ENCODE results near the gene SEPTIN8. TPM values are rescaled to one million over a fixed set of nuclear protein-coding genes. Genes with fewer than 3 reads are reported as not detected.

SEPTIN8 gene
- polyA plus RNA-seq, 1 donor (not counting 4 experiments of a cell fraction or from before 2014, with no cell fraction given) = 46.4 TPM

- Histone ChIP-seq H4K20me1 (ENCODE audit: control insufficient read depth, extremely low read depth, insufficient read depth, low read length) (no peaks in the 10 kb centered on the region), H3K9me1 (ENCODE audit: control insufficient read depth, extremely low read depth, insufficient read depth, low read length) (no peaks in the 10 kb centered on the region), H3K4me2 (ENCODE audit: control insufficient read depth, extremely low read depth, insufficient read depth, low read depth, low read length) (no peak overlapping the region), H3K36me3 (ENCODE audit: control insufficient read depth in 2 of 2, extremely low read depth in 1 of 2, insufficient read depth in 2 of 2, low read length in 2 of 2) (peaks cover 5 to 17% of the 10 kb centered on the region in 2 experiments), H3K79me2 (ENCODE audit: control insufficient read depth, insufficient read depth, low read length) (no peaks in the 10 kb centered on the region), H3K9ac (ENCODE audit: control insufficient read depth, extremely low read depth, insufficient read depth, low read length) (no peak overlapping the region), H3K4me1 (ENCODE audit: control insufficient read depth, extremely low read depth, insufficient read depth, low read length) (no peaks in the 10 kb centered on the region), H2AFZ (ENCODE audit: control insufficient read depth, low read length) (no peak overlapping the region), H3K27me3 (ENCODE audit: control insufficient read depth, extremely low read depth, insufficient read depth, low read length) (no peaks in the 10 kb centered on the region), H3K4me3 (ENCODE audit: control insufficient read depth in 2 of 3, extremely low read depth in 1 of 3, insufficient read depth in 2 of 3, low read depth in 1 of 3, low read length in 3 of 3) (no peak overlapping the region), H3K27ac (ENCODE audit: control insufficient read depth, insufficient read depth, low read length) (no peak overlapping the region), H3K9me3 (ENCODE audit: control insufficient read depth, low read depth, low read length) (no peaks in the 10 kb centered on the region)
- FAIRE-seq (no peak), DNase-seq (ENCODE audit: low read depth, low spot score) (no peak)
- TF ChIP-seq CTCF (optimal IDR thresholded peaks at IDR 0.05 in 1 of 3, IDR thresholded peaks at IDR 0.05 in 1 of 3, conservative IDR thresholded peaks at IDR 0.05 in 1 of 3; ENCODE audit: extremely low read depth in 1 of 3, insufficient read depth in 2 of 3, low read length in 3 of 3) = peak in 2 of 3 experiments; percentile 11 to 29
- TF ChIP-seq EZH2 (IDR thresholded peaks at IDR 0.05; ENCODE audit: low read length) = no peak
- dilution Hi-C loops (cut with MboI; ENCODE audit: extremely low pct_ligation_motif_present, low sequenced_read_pairs) = no loop called here
These were observed 22.1 kb downstream of the SEPTIN8 start for GRCh38 chr5:132754947-132755346.

- H3K27me3 ChIP-seq (ENCODE audit: control insufficient read depth, extremely low read depth, insufficient read depth, low read length) = no peaks in the 10 kb centered on the region
- no peaks in the 10 kb centered on the region for H3K9me1 ChIP-seq (ENCODE audit: control insufficient read depth, extremely low read depth, insufficient read depth, low read length)
- TF ChIP-seq CTCF (optimal IDR thresholded peaks at IDR 0.05 in 1 of 3, IDR thresholded peaks at IDR 0.05 in 1 of 3, conservative IDR thresholded peaks at IDR 0.05 in 1 of 3; ENCODE audit: extremely low read depth in 1 of 3, insufficient read depth in 2 of 3, low read length in 3 of 3) (no peak), EZH2 (IDR thresholded peaks at IDR 0.05; ENCODE audit: low read length) (no peak)
- no peaks in the 10 kb centered on the region for H3K9me3 ChIP-seq (ENCODE audit: control insufficient read depth, low read depth, low read length)
- H3K36me3 ChIP-seq (ENCODE audit: control insufficient read depth in 2 of 2, extremely low read depth in 1 of 2, insufficient read depth in 2 of 2, low read length in 2 of 2) = peaks cover 0 to 14% of the 10 kb centered on the region in 2 experiments
- no peak overlapping the region for H3K4me3 ChIP-seq (ENCODE audit: control insufficient read depth in 2 of 3, extremely low read depth in 1 of 3, insufficient read depth in 2 of 3, low read depth in 1 of 3, low read length in 3 of 3)
- dilution Hi-C loops (cut with MboI; ENCODE audit: extremely low pct_ligation_motif_present, low sequenced_read_pairs) = no loop called here
- no peaks in the 10 kb centered on the region for H3K79me2 ChIP-seq (ENCODE audit: control insufficient read depth, insufficient read depth, low read length)
- H3K4me1 ChIP-seq (ENCODE audit: control insufficient read depth, extremely low read depth, insufficient read depth, low read length) = no peaks in the 10 kb centered on the region
- no peak overlapping the region for H3K4me2 ChIP-seq (ENCODE audit: control insufficient read depth, extremely low read depth, insufficient read depth, low read depth, low read length)
- no peak overlapping the region for H3K9ac ChIP-seq (ENCODE audit: control insufficient read depth, extremely low read depth, insufficient read depth, low read length)
- H2AFZ ChIP-seq (ENCODE audit: control insufficient read depth, low read length) = no peak overlapping the region
- H4K20me1 ChIP-seq (ENCODE audit: control insufficient read depth, extremely low read depth, insufficient read depth, low read length) = no peaks in the 10 kb centered on the region
- FAIRE-seq = no peak
- DNase-seq (ENCODE audit: low read depth, low spot score) = no peak
- no peak overlapping the region for H3K27ac ChIP-seq (ENCODE audit: control insufficient read depth, insufficient read depth, low read length)
These were observed 22.9 kb downstream of the SEPTIN8 start for GRCh38 chr5:132754111-132754510.
